ENCODE data around the gene PABPN1.
"Not testable (repeated sequence)": the region's sequence is repeated elsewhere in the genome, so short reads cannot be mapped to it uniquely, and the experiment has no call there.

PABPN1 gene

DNA sequence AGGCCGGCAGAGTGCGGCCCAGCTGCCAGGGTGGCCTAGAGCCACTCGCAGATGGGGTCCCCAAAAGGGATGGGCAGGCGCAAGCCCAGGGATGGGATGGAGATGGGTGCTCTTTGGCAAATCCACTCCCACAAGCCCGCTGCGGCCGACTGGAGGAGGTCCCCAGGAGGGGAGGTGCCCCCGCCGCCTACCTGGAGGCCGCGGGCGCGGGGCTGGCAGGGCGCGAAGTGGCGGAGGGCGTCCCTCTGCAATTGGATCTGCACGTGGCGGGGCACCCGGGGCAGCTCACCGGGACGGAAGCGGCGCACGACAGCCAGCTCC is 19.3 kb upstream of the PABPN1 start:
- DNase-seq = no peak

DNA sequence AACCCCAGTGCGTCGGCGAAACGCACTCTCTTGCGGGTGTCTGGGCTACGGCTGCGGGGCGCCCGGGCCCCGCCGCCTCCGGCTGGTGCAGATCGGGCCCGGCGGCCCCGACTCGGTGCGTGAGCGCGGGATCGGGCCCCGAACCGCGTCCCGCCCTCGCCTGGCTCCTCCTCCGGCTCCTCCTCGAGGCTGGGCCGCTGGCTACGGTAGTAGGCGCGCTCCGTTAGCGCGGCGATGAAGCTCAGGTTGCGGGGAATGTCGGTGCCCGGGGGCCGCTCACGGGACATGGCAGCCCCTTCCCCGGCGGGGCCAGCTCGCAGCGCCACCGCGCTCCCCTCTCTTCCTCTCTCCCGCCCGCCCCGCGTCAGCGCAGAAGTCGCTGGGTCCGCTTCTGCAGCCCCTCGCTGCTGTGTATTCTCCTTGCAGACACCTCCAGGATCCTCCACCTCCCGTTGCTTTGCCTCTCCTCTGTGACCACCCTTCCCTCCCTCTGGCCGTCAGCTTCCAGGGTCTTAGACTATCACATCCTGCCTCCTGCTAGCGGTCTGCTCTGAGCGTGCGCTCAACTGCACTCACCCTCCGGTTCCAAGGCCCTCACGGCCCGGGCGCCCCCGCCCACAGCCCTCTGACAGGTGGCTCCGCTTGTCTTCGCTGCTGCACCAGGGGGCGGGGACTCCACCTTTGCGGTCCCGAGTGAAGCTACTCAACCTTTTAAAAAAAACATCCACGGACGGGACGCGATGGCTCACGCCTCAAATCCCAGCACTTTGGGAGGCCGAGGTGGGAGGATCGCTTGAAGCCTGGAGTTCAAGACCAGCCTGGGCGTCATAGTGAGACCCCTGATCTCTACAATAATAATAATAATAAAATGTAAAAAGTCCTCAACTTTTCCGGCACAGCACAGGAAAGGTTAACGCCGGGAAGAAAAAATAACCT is 18.7 kb upstream of the PABPN1 start, which contains the start of gene PPP1R3E:
Gene PPP1R3E (minus strand): TSS at position 570 of the 936 bp plus-strand sequence. CDS start 283 bp downstream, at position 287.
- DNase-seq = peak; percentile 86

DNA sequence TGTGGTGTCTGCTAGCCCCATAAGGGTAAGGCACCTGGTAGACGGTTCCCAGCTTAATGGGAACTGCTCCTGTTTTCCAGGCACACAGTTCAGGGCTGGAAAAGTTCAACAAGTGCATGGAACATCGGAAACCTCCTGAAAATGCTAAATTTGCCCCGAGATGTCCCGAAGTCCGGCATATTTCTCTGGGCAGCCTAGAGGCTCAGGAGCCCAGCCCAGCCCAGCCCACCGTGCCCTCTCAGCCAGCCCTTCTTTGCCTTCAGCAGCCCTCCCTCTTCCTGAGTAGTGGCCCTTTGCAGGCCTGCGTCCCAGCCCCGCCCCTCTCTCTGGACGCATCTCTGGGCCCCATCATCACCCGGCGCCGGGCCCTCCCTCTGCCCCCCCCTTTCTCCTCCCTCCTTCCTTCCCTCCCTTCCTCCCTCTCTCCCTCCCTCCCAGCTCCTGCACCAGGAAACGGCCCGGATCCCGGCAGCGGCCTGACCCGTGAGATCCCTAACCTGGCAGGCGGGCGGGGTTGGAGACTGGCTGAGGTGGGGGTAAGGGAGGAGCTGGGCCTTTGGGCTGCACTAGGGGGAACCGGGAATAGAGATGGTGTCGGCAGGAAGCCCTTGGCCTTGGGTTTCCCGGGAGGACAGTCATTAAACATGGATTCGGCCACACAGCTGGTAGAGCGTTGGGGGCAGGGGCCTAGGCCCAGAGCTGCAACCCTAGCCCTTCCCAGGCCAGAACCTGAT is 14.7 kb upstream of the PABPN1 start, which contains the start of gene BCL2L2:
Gene BCL2L2 (plus strand): TSS at position 422 of the 734 bp plus-strand sequence. CDS start 935 bp downstream, outside the sequence.
- peak; percentile 93 for DNase-seq

DNA sequence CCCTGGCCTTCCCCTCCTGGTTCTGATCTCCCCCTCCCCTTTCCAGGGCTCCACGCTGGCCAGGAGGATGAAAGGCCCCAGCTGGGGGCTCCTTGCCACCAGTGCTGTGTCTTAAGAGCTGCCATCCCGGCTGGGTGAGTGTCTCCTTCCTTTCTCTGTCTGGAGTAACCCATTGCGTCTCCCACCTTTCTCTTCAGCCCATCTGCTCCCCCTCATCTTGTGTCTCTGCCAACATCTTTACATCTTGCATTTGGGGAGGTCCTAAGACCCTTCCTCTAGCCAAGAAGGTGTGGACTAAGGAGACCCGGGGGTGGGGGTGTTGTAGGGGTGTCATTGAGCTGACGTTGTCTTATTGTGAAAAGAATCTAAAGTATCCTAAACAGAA is 14.1 kb upstream of the PABPN1 start:
- DNase-seq = no peak

DNA sequence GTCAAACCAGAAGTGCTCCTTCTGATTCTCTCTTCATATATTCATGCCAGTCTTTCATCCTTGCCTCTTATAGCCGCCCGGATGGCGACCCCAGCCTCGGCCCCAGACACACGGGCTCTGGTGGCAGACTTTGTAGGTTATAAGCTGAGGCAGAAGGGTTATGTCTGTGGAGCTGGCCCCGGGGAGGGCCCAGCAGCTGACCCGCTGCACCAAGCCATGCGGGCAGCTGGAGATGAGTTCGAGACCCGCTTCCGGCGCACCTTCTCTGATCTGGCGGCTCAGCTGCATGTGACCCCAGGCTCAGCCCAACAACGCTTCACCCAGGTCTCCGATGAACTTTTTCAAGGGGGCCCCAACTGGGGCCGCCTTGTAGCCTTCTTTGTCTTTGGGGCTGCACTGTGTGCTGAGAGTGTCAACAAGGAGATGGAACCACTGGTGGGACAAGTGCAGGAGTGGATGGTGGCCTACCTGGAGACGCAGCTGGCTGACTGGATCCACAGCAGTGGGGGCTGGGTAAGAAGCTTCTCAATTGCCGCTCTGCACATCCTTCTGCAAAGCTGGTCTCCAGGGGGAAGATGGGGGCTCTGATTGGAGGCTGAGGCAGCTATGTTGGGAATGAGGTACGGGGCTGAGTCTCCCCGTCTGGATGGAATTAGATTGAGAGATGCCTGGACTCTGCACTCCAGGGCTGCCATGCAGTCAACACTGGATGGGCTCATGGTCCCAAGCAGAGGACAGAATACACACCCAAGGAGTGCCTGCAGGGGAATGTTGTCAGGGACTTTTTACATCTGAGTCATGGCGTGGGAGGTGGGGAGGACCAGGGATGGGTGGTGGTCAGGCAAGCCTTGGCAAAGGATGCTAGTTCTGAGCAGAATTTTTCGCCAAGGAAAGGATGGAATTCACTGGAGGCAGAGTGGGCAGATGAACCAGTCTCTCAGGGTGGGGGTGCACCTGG is 13.3 kb upstream of the PABPN1 start:
- no peak for DNase-seq

DNA sequence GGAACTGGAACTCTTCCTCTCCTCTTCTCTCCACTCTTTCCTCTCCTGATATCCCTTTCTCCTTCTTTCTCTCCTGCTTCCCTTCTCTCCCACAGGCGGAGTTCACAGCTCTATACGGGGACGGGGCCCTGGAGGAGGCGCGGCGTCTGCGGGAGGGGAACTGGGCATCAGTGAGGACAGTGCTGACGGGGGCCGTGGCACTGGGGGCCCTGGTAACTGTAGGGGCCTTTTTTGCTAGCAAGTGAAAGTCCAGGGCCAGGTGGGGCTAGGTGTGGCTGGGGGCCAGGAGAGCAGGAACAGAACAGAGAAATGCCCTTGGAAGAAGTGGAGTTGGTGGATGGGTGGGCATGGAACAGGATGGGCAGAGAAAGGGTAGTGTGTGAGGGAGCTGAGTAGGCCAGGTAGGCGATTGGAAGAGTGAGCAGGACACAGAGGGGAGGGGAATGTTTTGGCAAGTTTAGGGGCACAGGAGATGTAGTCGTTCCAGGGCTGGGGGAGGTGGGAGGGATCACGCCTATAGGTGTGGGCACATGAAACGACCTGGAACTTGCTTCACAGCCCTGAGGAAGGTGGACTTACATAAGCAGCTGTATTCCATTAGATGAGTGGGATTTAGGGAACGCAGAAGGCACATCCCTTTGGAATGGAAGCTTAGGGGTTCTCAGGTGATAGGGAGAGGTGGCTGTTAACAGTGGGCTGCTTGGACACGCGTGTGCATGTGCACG is 12.4 kb upstream of the PABPN1 start:
- DNase-seq = no peak

DNA sequence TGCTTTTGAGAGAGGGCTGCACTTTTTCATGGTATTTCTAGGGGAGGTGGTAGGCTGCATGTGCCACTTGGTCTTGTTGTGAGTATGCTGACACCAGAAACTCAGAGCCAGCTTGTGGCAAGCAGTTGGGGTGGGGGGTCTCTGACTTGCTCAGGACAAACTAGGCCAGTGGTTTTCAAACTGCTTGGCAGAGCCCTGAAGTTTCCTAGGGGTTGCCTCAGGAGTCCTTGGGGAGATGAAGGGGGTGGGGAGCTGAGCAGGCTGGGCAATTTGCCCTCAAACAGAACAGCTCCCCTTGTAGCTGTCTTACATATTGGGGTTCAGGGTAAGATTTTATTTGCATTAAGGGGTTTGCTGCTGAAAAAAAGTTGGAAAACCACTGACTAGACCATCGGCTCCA is 10.7 kb upstream of the PABPN1 start:
- no peak for DNase-seq

DNA sequence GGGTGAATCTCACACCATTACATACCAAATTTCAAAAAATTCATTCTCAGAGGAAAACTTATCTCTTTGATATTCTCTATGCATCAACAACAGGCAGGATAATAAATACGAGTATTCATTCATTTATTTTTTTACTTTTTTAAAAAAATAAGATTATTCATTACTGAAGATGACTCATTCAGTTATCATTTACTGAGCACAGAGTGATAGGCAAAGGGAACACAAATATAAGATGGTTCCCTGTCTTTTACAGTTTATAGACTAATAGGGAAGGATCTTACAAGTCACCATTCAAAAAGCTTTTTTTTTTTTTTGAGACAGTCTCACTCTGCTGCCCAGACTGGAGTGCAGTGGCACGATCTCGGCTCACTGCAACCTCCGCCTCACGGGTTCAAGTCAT is 5.0 kb upstream of the PABPN1 start:
- DNase-seq = no peak

DNA sequence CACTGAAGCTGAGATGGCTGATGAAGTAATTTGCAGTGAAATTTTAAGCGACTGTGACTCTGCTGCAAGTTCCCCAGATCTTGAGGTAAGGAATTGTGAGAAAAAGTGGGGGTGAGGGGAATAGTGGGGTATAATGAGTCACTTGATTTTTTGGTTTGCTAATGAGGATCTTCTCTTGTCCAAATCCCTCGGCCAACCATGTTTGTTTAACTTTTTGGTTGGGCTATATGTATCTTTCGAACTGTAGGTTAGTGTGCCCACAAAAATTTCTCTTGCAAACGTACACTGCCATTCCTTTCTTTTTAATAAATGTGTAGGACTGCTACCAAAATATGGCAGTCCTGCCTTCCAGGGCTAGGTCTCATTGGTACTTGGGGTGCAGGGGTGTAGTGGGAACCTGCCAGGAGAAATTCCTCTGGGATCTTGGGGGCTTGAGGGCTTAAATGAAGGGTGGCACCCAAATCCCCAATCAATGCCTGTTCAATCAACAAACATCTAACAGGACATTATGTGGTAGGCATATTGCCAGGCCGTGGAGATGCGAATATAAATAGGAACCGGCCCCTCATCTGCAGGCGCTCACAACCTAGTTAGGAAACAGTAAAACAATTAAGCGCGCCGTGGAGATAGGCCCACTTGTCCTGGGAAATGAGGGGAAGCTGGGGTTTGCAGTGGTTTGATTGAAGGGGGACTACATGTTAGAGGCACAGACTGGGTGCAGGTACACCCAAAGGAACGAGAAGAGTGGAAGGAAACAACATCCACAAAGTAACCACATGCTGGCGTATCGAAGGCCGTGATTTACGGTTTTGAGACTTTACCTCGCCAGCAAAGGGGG is 1.3 kb upstream of the PABPN1 start:
- DNase-seq = no peak

DNA sequence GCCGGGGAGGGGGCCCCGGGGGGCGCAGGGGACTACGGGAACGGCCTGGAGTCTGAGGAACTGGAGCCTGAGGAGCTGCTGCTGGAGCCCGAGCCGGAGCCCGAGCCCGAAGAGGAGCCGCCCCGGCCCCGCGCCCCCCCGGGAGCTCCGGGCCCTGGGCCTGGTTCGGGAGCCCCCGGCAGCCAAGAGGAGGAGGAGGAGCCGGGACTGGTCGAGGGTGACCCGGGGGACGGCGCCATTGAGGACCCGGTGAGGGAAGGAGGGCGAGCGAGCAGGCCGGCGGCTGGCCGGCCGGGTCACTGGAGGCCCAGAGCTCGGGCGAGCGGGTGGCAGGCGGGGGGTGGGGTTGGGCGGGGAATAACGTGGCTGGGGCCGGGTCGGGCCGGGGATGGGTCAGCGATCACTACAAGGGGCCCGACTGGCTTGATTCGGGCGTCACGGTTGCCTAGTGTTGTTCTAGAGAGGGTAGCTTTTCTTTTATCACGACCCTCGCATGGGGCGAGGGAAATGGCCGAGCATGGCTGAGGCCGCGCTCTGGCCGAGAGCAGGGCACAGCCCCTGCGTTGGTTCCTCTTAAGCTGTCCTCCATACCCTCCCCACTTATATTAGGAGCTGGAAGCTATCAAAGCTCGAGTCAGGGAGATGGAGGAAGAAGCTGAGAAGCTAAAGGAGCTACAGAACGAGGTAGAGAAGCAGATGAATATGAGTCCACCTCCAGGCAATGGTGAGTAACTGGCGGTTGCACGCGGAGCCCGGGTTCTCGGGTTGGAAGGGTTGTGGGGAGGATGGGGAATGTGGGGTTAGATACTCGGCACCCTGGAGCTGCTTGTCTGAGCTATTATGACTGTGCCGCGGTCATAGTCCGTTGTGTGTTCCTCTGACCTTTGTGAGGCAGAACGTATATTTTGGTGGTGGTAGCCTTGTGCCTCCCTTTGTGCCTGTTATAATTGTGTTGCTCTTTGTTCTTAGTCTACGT is 603 bp downstream of the PABPN1 start:
- DNase-seq = peak; percentile 72

DNA sequence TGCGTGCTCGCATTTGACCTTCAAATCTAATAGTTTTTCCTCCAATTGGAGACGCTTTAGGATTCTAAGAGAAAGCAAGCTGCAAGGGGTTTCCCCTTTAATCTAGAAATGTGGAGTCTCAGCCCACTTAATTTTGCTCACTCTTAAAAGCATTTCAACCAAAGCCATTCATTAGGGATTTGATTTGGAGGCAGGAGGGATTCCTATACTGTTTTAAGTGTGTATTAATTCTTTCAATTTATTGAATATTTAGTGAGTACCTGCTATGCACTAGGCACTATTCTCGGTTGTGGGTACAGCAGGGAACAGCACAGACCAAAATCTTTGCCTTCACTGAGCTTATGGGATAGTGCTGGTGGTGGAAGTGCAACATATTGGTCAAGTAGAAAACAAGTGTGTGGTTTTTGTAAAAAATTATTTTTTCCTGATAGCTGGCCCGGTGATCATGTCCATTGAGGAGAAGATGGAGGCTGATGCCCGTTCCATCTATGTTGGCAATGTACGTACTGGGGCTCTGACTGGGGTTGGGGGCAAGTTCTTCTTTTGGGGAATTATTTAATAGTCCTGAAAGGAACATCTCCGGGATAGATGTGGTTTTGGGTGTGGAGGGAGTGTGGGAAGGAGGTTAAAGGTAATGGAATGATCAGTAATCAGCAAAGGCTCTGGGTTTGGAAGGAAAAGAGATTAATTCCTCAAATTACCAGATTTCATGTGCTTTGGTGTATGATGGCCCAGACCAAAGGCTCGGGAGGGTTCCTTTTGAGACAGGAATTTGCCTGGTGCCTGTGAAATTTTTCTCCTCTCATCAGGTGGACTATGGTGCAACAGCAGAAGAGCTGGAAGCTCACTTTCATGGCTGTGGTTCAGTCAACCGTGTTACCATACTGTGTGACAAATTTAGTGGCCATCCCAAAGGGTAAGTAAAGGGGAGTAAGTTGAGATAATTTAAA is 1.6 kb downstream of the PABPN1 start:
- DNase-seq = no peak

DNA sequence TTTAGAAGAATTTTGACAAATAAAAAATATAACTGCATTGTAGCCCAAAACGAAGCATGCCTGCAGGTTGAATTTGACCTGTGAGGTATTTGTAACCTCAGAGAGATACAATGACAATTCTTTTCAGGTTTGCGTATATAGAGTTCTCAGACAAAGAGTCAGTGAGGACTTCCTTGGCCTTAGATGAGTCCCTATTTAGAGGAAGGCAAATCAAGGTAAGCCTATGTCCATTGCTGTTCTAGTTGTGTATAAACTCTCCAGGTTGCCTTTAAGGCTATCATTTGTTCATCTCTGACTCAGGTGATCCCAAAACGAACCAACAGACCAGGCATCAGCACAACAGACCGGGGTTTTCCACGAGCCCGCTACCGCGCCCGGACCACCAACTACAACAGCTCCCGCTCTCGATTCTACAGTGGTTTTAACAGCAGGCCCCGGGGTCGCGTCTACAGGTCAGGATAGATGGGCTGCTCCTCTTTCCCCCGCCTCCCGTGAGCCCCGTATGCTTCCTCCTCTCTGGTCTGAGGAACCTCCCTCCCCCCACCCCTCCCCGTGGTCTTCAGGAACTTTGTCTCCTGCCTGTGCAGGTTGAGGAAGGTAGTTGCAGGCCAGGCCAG is 2.7 kb downstream of the PABPN1 start:
- no peak for DNase-seq

DNA sequence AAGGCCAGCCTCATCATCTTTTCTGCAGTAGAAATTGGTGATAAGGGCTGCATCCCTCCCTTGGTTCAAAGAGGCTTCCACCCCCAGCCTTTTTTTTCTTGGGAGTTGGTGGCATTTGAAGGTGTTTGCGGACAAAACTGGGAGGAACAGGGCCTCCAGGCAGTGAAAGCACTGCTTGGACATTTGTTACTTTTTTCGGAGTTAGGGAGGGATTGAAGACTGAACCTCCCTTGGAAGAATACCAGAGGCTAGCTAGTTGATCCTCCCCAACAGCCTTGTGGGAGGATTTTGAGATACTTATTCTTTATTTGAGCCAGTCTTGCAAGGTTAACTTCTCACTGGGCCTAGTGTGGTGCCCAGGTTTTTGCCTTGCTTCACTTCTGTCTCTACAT is 3.2 kb downstream of the PABPN1 start:
- DNase-seq = no peak

DNA sequence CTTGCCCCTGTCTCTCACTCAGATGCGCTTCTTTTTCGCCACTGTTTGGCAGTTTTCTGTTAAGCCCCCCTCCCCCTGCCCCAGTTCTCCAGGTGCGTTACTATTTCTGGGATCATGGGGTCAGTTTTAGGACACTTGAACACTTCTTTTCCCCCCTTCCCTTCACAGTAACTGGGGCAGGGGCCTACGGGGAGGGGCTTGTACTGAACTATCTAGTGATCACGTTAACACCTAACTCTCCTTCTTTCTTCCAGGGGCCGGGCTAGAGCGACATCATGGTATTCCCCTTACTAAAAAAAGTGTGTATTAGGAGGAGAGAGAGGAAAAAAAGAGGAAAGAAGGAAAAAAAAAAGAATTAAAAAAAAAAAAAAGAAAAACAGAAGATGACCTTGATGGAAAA is 3.7 kb downstream of the PABPN1 start:
- DNase-seq = no peak

DNA sequence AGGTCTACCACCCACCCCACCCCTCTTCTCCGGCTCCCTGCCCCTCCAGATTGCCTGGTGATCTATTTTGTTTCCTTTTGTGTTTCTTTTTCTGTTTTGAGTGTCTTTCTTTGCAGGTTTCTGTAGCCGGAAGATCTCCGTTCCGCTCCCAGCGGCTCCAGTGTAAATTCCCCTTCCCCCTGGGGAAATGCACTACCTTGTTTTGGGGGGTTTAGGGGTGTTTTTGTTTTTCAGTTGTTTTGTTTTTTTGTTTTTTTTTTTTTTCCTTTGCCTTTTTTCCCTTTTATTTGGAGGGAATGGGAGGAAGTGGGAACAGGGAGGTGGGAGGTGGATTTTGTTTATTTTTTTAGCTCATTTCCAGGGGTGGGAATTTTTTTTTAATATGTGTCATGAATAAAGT is 4.5 kb downstream of the PABPN1 start:
- DNase-seq = not testable (repeated sequence)

DNA sequence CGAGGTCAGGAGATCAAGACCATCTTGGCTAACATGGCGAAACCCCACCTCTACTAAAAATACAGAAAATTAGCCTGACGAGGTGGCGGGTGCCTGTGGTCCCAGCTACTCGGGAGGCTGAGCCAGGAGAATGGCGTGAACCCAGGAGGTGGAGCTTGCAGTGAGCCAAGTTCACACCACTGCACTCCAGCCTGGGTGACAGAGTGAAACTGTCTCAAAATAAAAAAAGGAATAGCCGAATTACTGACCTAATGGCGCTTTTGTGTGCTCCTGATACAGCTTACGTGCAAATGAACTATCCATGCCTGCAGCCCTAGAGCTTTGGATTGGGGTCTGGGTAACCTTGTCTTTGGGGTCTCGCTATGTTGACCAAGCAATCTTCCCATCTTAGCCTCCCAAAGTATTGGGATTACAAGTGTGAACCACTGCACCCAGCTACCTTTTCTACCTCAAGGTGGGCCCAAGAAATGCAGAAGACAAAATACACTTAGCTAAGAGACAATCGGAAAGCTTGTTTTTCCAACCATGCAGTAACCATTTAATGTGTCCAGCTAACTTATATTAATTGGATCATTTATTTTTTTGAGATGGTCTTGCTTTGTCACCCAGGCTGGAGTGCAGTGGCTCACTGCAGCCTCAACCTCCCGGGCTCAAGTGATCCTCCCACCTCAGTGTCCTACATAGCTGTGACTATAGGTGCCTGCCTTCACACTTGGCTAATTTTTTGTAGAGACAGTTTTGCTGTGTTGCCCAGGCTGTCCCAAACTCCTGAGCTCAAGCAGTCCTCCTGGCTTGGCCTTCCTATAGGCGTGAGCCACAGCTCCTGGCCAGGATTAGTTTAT is 5.5 kb downstream of the PABPN1 start:
- DNase-seq = no peak
